ENCODE measurements around the gene LHFPL6.

Gene LHFPL6

DNA sequence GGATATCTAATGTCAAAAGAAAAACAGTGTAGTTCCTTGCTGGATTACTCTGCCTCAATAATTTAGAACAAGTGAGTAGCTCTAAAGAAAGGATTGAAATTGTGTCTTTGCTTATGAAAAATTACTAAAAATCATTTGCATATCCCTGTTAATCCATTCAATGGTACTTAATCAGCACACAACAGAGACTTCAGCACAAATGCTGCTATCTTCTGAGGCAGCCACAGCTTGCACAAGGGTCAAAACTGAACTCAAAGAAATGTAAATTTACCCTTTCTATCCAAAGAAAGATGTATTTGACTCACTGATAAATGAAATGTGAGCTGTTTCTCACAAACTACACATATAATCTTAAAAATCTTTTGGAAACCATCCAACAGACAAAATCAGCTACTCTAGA is 116.2 kb downstream of the LHFPL6 start:
- DNase-seq (ENCODE audit: low read depth): no peak
- TF ChIP-seq, protein P1, sequence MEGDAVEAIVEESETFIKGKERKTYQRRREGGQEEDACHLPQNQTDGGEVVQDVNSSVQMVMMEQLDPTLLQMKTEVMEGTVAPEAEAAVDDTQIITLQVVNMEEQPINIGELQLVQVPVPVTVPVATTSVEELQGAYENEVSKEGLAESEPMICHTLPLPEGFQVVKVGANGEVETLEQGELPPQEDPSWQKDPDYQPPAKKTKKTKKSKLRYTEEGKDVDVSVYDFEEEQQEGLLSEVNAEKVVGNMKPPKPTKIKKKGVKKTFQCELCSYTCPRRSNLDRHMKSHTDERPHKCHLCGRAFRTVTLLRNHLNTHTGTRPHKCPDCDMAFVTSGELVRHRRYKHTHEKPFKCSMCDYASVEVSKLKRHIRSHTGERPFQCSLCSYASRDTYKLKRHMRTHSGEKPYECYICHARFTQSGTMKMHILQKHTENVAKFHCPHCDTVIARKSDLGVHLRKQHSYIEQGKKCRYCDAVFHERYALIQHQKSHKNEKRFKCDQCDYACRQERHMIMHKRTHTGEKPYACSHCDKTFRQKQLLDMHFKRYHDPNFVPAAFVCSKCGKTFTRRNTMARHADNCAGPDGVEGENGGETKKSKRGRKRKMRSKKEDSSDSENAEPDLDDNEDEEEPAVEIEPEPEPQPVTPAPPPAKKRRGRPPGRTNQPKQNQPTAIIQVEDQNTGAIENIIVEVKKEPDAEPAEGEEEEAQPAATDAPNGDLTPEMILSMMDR (IDR thresholded peaks at IDR 0.05; ENCODE audit: insufficient read depth, low read depth, low read length, missing control alignments): no peak

DNA sequence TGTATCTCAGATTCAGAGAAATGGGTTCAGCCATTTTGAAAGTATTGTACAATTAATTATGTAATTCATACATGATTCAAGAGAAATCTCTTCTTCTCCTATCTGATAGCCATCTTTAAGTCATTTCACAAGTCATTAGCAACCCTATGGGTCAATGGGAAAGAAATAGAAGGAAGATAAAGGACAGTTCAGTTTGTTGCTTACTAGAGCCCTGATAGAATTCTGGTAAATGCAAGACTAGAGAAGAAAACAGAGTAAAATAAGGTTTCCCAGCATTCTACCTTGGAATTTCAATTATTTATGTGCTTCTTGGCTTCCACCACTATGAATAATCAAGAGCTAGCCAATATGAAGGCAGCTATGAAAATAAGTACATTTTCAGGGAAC is 117.7 kb downstream of the LHFPL6 start:
- DNase-seq (ENCODE audit: low read depth): no peak
- TF ChIP-seq, protein P1 (IDR thresholded peaks at IDR 0.05; ENCODE audit: insufficient read depth, low read depth, low read length, missing control alignments): no peak
- no peak overlapping the region for H3K4me3 ChIP-seq (ENCODE audit: low read length)

More for the DNA sequence above, 116.2 kb downstream of the LHFPL6 start:
- no peak overlapping the region for H3K4me3 ChIP-seq (ENCODE audit: low read length)

DNA sequence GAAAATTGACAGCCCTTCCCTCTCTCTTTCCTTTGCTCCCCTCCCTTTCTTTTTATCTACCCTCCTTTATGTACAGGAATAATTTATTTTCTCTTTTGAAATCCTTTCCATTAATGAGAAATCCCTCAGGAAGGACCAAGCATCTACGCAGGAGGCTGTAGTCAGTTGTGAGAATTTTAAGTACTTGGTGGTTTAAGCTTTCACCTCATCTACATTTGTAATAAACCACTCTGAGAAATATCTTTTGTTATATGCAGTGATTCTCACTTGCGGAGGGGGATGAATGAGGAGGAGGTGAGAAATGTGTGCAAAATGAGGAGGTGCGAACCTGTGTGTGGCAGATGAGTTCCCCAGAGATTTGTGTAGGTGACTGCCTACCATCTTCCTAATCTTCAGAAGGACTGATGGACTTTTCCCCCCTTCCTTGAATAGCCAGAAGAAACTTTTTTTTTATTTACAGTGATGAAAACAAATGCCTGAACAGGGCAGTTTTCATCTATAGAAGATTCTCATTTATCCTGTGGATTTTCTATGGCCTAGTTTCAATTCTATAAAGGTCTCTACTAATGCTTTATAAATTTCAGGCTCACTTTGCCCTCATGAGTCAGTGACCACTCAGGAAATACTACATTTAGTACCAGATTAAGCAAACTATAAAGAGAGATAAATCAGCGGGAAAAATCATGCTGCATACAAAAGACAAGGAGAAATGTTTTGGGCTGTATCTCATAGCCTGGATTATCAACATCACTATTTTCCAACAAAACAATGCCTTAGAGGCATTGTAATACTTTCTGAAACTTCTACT is 118.3 kb downstream of the LHFPL6 start:
- H3K4me3 ChIP-seq (ENCODE audit: low read length): no peak overlapping the region
- DNase-seq (ENCODE audit: low read depth): no peak
- TF ChIP-seq, protein P1 (IDR thresholded peaks at IDR 0.05; ENCODE audit: insufficient read depth, low read depth, low read length, missing control alignments): no peak

DNA sequence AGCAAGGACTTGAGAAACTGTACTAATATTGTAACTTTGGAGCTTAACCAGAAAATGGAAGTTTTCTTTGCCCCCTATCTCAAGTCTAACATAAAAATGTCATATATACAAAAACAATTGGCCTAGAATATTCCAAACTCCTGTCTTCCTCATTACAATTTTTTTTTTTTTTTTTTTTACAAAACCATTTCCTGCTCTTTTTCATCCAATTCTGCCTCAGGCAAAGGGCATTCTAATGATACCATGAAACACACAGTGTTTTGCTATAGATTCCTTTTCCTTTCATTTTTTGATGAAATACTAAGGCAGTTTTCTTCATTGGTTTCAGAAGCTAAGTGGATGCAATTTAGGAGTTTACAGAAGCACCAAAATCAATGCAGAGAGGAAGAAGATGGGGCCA is 119.7 kb downstream of the LHFPL6 start:
- TF ChIP-seq, protein P1 (IDR thresholded peaks at IDR 0.05; ENCODE audit: insufficient read depth, low read depth, low read length, missing control alignments): no peak
- no peak overlapping the region for H3K4me3 ChIP-seq (ENCODE audit: low read length)
- peak; percentile 11 for DNase-seq (ENCODE audit: low read depth)

DNA sequence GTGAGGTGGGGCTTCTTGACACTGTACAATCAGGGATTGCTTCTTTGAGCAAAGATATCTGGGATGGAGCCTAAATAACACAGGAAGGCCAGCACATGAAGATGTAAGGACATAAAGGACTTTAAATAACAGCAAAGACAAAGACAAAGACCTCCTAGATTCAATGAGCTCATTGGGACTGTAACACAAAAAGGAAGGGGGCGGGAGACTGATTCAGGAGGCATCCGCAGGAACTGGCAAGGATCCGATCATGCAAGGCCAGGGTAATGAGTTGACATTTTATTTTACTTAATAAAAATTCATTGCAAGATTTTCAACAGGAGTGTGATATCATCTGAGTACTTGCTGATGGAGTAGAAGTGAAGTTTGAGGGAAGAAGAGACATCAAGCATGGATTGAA is 121.5 kb downstream of the LHFPL6 start:
- TF ChIP-seq, protein P1 (IDR thresholded peaks at IDR 0.05; ENCODE audit: insufficient read depth, low read depth, low read length, missing control alignments): no peak
- no peak overlapping the region for H3K4me3 ChIP-seq (ENCODE audit: low read length)
- DNase-seq (ENCODE audit: low read depth): no peak

DNA sequence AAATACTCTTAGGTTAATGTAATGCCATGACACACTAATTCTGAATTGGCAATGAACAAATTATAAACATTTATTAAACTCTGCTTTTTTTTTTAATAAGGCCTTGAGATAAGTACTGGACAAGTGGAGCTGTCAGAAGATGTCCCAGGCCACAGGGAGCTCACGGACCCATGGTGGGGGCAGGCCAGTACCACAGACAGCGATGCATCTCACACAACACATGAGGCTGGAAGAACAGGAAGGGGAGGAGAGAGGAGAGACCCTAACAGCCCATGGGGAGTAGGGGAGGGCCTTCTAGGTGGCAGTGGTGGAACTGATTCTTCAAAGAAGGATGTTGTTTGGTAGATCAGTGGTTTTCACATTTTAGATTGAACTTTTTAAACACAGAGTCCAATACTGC is 128.4 kb downstream of the LHFPL6 start:
- DNase-seq (ENCODE audit: low read depth): no peak
- H3K4me3 ChIP-seq (ENCODE audit: low read length): no peak overlapping the region
- TF ChIP-seq, protein P1 (IDR thresholded peaks at IDR 0.05; ENCODE audit: insufficient read depth, low read depth, low read length, missing control alignments): no peak

DNA sequence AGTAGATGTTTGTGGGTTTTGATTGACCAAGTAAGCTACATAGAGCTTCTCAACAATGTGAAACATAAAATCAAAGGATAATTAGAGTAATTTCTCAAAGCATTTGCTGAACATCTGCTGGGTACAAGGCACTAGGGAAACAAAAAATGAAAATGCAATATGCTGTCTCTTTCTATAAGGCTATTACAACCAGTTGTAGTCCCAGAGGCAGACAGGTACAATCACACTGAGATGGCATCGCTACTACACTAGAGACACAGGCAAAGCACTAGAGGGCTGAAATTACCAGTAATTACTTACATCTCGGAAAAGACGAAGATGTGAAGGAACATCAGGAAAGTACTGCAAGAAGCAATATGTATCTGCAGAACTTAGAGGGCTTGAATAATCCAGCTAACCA is 133.3 kb downstream of the LHFPL6 start:
- TF ChIP-seq, protein P1 (IDR thresholded peaks at IDR 0.05; ENCODE audit: insufficient read depth, low read depth, low read length, missing control alignments): no peak
- no peak for DNase-seq (ENCODE audit: low read depth)
- no peak overlapping the region for H3K4me3 ChIP-seq (ENCODE audit: low read length)
